ENCODE data around the gene LYL1. TPM values are rescaled to one million over a fixed set of nuclear protein-coding genes. Genes with fewer than 3 reads are reported as not detected.

The LYL1 gene
- total and polyA plus RNA-seq, 2 of the 13 experiments (the other 11 are each of a cell fraction or from before 2014, with no cell fraction given) = 0.75 to 0.92 TPM

GRCh38 chr19:13151605-13152355, 49.1 kb upstream of the LYL1 start (continued):
- TF ChIP-seq, protein P1, sequence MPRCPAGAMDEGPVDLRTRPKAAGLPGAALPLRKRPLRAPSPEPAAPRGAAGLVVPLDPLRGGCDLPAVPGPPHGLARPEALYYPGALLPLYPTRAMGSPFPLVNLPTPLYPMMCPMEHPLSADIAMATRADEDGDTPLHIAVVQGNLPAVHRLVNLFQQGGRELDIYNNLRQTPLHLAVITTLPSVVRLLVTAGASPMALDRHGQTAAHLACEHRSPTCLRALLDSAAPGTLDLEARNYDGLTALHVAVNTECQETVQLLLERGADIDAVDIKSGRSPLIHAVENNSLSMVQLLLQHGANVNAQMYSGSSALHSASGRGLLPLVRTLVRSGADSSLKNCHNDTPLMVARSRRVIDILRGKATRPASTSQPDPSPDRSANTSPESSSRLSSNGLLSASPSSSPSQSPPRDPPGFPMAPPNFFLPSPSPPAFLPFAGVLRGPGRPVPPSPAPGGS (CRISPR knock-in tag; IDR thresholded peaks at IDR 0.05) = no peak; the same call in 1 of the 2 replicates
- TF ChIP-seq ZNF589 (CRISPR knock-in tag; conservative IDR thresholded peaks at IDR 0.05) = no peak
- no peak for TF ChIP-seq ZNF567 (CRISPR knock-in tag; IDR thresholded peaks at IDR 0.05; ENCODE audit: borderline replicate concordance)
- 0 out of 2 replicates have a peak, but pooled peaks have one; percentile 7 for TF ChIP-seq HNF4A (CRISPR knock-in tag; IDR thresholded peaks at IDR 0.05)
- TF ChIP-seq ZZZ3 (CRISPR knock-in tag; IDR thresholded peaks at IDR 0.05; ENCODE audit: borderline replicate concordance) = no peak; the same call in 1 of the 2 replicates
- TF ChIP-seq ZNF564 (CRISPR knock-in tag; IDR thresholded peaks at IDR 0.05) = no peak
- TF ChIP-seq REL (CRISPR knock-in tag; conservative IDR thresholded peaks at IDR 0.05) = 0 out of 2 replicates have a peak, but pooled peaks have one; percentile 12
- TF ChIP-seq SMAD9 (CRISPR knock-in tag; IDR thresholded peaks at IDR 0.05) = no peak
- TF ChIP-seq, protein P2, sequence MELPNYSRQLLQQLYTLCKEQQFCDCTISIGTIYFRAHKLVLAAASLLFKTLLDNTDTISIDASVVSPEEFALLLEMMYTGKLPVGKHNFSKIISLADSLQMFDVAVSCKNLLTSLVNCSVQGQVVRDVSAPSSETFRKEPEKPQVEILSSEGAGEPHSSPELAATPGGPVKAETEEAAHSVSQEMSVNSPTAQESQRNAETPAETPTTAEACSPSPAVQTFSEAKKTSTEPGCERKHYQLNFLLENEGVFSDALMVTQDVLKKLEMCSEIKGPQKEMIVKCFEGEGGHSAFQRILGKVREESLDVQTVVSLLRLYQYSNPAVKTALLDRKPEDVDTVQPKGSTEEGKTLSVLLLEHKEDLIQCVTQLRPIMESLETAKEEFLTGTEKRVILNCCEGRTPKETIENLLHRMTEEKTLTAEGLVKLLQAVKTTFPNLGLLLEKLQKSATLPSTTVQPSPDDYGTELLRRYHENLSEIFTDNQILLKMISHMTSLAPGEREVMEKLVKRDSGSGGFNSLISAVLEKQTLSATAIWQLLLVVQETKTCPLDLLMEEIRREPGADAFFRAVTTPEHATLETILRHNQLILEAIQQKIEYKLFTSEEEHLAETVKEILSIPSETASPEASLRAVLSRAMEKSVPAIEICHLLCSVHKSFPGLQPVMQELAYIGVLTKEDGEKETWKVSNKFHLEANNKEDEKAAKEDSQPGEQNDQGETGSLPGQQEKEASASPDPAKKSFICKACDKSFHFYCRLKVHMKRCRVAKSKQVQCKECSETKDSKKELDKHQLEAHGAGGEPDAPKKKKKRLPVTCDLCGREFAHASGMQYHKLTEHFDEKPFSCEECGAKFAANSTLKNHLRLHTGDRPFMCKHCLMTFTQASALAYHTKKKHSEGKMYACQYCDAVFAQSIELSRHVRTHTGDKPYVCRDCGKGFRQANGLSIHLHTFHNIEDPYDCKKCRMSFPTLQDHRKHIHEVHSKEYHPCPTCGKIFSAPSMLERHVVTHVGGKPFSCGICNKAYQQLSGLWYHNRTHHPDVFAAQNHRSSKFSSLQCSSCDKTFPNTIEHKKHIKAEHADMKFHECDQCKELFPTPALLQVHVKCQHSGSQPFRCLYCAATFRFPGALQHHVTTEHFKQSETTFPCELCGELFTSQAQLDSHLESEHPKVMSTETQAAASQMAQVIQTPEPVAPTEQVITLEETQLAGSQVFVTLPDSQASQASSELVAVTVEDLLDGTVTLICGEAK (IDR thresholded peaks at IDR 0.05) = no peak
- TF ChIP-seq, protein P2 (CRISPR knock-in tag; IDR thresholded peaks at IDR 0.05) = no peak
- no peak for TF ChIP-seq ZFAT (CRISPR knock-in tag; conservative IDR thresholded peaks at IDR 0.05)
- TF ChIP-seq, protein P3, sequence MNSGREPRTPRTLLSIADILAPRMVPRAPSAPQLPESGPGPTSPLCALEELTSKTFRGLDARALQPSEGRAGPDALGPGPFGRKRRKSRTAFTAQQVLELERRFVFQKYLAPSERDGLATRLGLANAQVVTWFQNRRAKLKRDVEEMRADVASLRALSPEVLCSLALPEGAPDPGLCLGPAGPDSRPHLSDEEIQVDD (CRISPR knock-in tag; IDR thresholded peaks at IDR 0.05; ENCODE audit: borderline replicate concordance) = peak; percentile 75; the same call in 1 of the 2 replicates
- no peak for TF ChIP-seq NBN (conservative IDR thresholded peaks at IDR 0.05)
- no peak for TF ChIP-seq ZNF20 (CRISPR knock-in tag; IDR thresholded peaks at IDR 0.05)
- peak; percentile 46; the same call in 1 of the 2 replicates for TF ChIP-seq ZNF639 (CRISPR knock-in tag; conservative IDR thresholded peaks at IDR 0.05)
- TF ChIP-seq TCF12 (IDR thresholded peaks at IDR 0.05) = no peak
- no peak; the same call in 1 of the 2 replicates for TF ChIP-seq TCF12 (CRISPR knock-in tag; IDR thresholded peaks at IDR 0.05)
